ENCODE measurements around the gene PPP1R3A. TPM values are rescaled to one million over a fixed set of nuclear protein-coding genes. Genes with fewer than 3 reads are reported as not detected.
"Not testable (repeated sequence)": the region's sequence is repeated elsewhere in the genome, so short reads cannot be mapped to it uniquely, and the experiment has no call there.

The PPP1R3A gene
- total and polyA plus RNA-seq, 2 experiments from 2014 or later, result not detected

DNA sequence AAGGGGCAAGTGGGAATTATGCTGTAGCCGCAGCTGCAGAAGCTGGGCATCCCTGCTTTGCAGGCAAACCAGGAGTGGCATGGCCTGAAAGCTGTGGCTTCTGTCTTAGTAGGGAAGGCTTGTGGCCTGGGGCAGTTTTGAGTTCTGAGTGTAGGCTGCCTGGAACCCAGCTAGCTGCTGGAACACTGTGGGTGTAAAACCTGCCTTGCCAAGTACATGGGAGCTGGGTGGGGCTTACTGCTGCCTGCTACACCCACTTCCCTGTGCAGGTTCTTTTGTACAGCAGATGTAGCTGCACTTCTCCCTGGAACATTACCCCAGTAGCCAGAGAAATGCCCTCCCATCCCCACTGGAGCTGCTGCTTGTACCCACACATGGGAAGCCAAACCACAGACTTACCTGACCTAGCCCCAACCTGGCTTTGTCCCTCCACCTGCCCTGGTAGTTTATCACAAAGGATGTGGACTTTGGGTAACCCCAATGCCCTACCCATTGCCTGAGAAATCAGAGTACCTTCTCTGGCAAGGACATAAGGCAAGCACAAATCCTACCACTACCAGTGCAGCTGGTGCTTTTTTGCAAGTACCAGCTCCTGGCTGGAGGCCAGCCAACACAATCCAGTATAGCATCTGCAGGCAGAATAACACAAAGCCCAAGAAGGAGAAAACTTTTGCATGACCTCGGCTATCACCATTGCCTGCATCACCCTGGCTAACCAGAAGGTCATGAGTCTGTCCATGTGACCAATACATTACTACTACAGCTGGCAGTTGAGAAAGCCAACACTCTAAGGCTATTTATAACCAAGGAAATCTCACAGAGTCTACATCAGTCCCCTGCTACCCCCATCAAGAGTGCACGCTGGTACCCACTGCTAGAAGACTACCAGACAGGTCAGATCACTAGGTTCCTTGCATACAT is 26.5 kb upstream of the PPP1R3A start:
- H4K20me1 ChIP-seq (ENCODE audit: insufficient read depth), result no peaks in the 10 kb centered on the region
- H3K27me3 ChIP-seq (replicated peaks; ENCODE audit: insufficient read depth), result no peaks in the 10 kb centered on the region
- TF ChIP-seq EZH2phosphoT487 (IDR thresholded peaks at IDR 0.05; ENCODE audit: insufficient read depth, low read depth) (no peak), EZH2 (IDR thresholded peaks at IDR 0.05; ENCODE audit: insufficient read depth, poor library complexity, severe bottlenecking) (no peak)
- WGBS, 2 experiments (ENCODE audit: low coverage in 1 of 2, low lambda C conversion rate in 2 of 2, missing lambda C conversion rate in 2 of 2), result 9 to 30% methylated on average over 3 of the region's 3 CpGs
- no peaks in the 10 kb centered on the region for H3K36me3 ChIP-seq (ENCODE audit: low read depth)
- no peak overlapping the region for H3K9ac ChIP-seq
- no peaks in the 10 kb centered on the region for H3F3A ChIP-seq (ENCODE audit: insufficient read depth)
- H3K27ac ChIP-seq, result no peak overlapping the region
- no peak overlapping the region for H3K4me3 ChIP-seq
- H3K9me3 ChIP-seq (ENCODE audit: low read depth), result no peaks in the 10 kb centered on the region
- no peaks in the 10 kb centered on the region for H3K4me1 ChIP-seq (ENCODE audit: insufficient read depth)
- no peak for DNase-seq
- no peak overlapping the region for H2AFZ ChIP-seq
- in situ Hi-C loops (cut with MboI), result no loop called here
- H3K79me2 ChIP-seq (ENCODE audit: insufficient read depth), result no peaks in the 10 kb centered on the region
- no peaks in the 10 kb centered on the region for H3K9me2 ChIP-seq (ENCODE audit: insufficient read depth)
- H3K4me2 ChIP-seq (ENCODE audit: unreplicated experiment), result no peak overlapping the region

DNA sequence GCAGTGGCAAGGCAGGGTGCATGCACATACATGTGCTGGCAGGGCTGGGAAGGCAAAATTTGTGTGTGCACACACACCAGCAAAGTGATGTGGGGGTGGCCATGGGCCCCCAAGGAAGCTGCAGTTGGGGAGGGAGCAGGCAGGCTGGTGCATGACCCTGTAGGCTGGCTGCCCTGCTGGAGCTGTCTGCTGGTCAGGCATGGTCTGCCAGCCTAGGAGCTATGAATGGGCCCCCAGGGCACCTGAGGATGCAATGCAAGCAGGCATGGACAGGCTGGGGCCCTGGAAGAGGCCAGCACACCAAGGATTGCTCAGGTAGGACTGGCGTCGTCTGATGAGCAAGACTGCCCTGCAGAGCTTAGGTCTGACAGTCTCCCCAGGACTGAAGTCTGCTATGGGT is 18.2 kb upstream of the PPP1R3A start:
- H3K79me2 ChIP-seq (ENCODE audit: insufficient read depth), result no peaks in the 10 kb centered on the region
- H3K4me3 ChIP-seq, result no peak overlapping the region
- no peaks in the 10 kb centered on the region for H3K4me1 ChIP-seq (ENCODE audit: insufficient read depth)
- DNase-seq, result no peak
- in situ Hi-C loops (cut with MboI), result no loop called here
- no peaks in the 10 kb centered on the region for H3K27me3 ChIP-seq (replicated peaks; ENCODE audit: insufficient read depth)
- TF ChIP-seq EZH2 (IDR thresholded peaks at IDR 0.05; ENCODE audit: insufficient read depth, poor library complexity, severe bottlenecking) (no peak), EZH2phosphoT487 (IDR thresholded peaks at IDR 0.05; ENCODE audit: insufficient read depth, low read depth) (no peak)
- WGBS, 2 experiments (ENCODE audit: low coverage in 1 of 2, low lambda C conversion rate in 2 of 2, missing lambda C conversion rate in 2 of 2), result 26 to 45% methylated on average over 2 of the region's 2 CpGs
- H3F3A ChIP-seq (ENCODE audit: insufficient read depth), result no peaks in the 10 kb centered on the region
- no peak overlapping the region for H3K4me2 ChIP-seq (ENCODE audit: unreplicated experiment)
- no peaks in the 10 kb centered on the region for H3K9me3 ChIP-seq (ENCODE audit: low read depth)
- H3K27ac ChIP-seq, result no peak overlapping the region
- H4K20me1 ChIP-seq (ENCODE audit: insufficient read depth), result no peaks in the 10 kb centered on the region
- no peak overlapping the region for H2AFZ ChIP-seq
- H3K9ac ChIP-seq, result no peak overlapping the region
- H3K9me2 ChIP-seq (ENCODE audit: insufficient read depth), result no peaks in the 10 kb centered on the region
- no peaks in the 10 kb centered on the region for H3K36me3 ChIP-seq (ENCODE audit: low read depth)

DNA sequence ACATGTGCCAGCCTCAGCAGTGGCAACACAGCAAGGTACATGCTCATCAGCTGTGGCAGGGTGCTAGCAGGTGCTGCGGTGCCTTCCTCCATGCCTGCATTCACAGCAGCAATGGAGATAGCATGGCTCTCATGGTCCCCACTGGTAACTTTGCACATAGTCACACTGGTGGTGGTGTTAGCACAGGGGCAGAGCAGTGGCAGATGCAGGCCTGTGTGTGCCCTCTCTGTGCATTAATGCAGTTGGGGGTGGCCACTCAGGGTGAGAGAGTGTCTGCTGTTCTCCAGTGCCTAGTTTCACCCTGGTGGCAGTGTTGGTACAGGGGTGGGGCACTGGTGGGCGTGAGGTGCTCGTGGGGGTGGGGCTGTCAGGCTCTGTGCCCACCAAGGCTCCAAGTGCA is 17.7 kb upstream of the PPP1R3A start:
- no peaks in the 10 kb centered on the region for H4K20me1 ChIP-seq (ENCODE audit: insufficient read depth)
- 7 to 20% methylated on average over 3 of the region's 3 CpGs for WGBS, 2 experiments (ENCODE audit: low coverage in 1 of 2, low lambda C conversion rate in 2 of 2, missing lambda C conversion rate in 2 of 2)
- no peaks in the 10 kb centered on the region for H3K9me3 ChIP-seq (ENCODE audit: low read depth)
- in situ Hi-C loops (cut with MboI), result no loop called here
- no peaks in the 10 kb centered on the region for H3K36me3 ChIP-seq (ENCODE audit: low read depth)
- H3K4me1 ChIP-seq (ENCODE audit: insufficient read depth), result no peaks in the 10 kb centered on the region
- H3K9ac ChIP-seq, result no peak overlapping the region
- H3K79me2 ChIP-seq (ENCODE audit: insufficient read depth), result no peaks in the 10 kb centered on the region
- no peak overlapping the region for H3K27ac ChIP-seq
- TF ChIP-seq EZH2phosphoT487 (IDR thresholded peaks at IDR 0.05; ENCODE audit: insufficient read depth, low read depth) (no peak), EZH2 (IDR thresholded peaks at IDR 0.05; ENCODE audit: insufficient read depth, poor library complexity, severe bottlenecking) (no peak)
- no peak overlapping the region for H3K4me2 ChIP-seq (ENCODE audit: unreplicated experiment)
- no peak overlapping the region for H3K4me3 ChIP-seq
- H3F3A ChIP-seq (ENCODE audit: insufficient read depth), result no peaks in the 10 kb centered on the region
- H2AFZ ChIP-seq, result no peak overlapping the region
- H3K27me3 ChIP-seq (replicated peaks; ENCODE audit: insufficient read depth), result no peaks in the 10 kb centered on the region
- no peak for DNase-seq
- H3K9me2 ChIP-seq (ENCODE audit: insufficient read depth), result no peaks in the 10 kb centered on the region

DNA sequence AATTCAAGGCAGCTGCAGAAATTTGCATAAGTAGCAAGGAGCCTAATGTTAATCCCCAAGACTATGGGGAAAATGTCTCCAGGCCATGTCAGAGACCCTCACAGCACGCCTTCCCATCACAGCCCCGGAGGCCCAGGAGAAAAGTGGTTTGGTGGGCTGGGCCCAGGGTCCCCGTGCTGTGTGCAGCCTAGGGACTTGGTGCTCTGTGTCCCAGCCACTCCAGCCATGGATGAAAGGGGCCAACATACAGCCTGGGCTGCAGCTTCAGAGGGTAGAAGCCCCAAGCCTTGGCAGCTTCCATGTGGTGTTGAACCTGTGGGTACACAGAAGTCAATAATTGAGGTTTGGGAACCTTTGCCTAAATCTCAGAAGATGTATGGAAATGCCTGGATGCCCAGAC is 10.6 kb upstream of the PPP1R3A start:
- H3K27ac ChIP-seq; H3K9me3 ChIP-seq (ENCODE audit: low read depth); H3K4me1 ChIP-seq (ENCODE audit: insufficient read depth); H3K9ac ChIP-seq; H4K20me1 ChIP-seq (ENCODE audit: insufficient read depth); DNase-seq; H3K36me3 ChIP-seq (ENCODE audit: low read depth); H2AFZ ChIP-seq; H3F3A ChIP-seq (ENCODE audit: insufficient read depth); in situ Hi-C loops (cut with MboI); H3K9me2 ChIP-seq (ENCODE audit: insufficient read depth); H3K79me2 ChIP-seq (ENCODE audit: insufficient read depth); H3K4me2 ChIP-seq (ENCODE audit: unreplicated experiment); H3K4me3 ChIP-seq; H3K27me3 ChIP-seq (replicated peaks; ENCODE audit: insufficient read depth): not testable (repeated sequence)
- 11 to 19% methylated on average over 3 of the region's 3 CpGs for WGBS, 2 experiments (ENCODE audit: low coverage in 1 of 2, low lambda C conversion rate in 2 of 2, missing lambda C conversion rate in 2 of 2)
